Uterus (tissue), 4 donors: Measurements from ENCODE around the gene THOC6. TPM values are rescaled to one million over a fixed set of nuclear protein-coding genes. Genes with fewer than 3 reads are reported as not detected.

Experiments used
- DNase-seq, 2 donors: peaks; one replicate each; pipeline ENCODE4 v3.0.0-alpha.2; 2019 to 2020
- H3K27ac ChIP-seq, 2 donors: fragments of 200-600 bp; sonication (generic); 1 replicate in 1 of 2; 2 replicates in 1 of 2; pipeline ENCODE4 v1.5.1; 2016 to 2018
- H3K27me3 ChIP-seq, 2 donors: fragments of 200-600 bp; sonication (generic); one replicate each; pipeline ENCODE4 v1.5.1; 2018 to 2019; ENCODE audit warnings: control low read depth in 1 of 2
- H3K36me3 ChIP-seq, 2 donors: fragments of 200-600 bp; sonication (generic); one replicate each; pipeline ENCODE4 v1.5.1; 2019; ENCODE audit warnings: control low read depth in 1 of 2
- H3K4me1 ChIP-seq, 2 donors: fragments of 200-600 bp; sonication (generic); one replicate each; pipeline ENCODE4 v1.5.1; 2018 to 2019; ENCODE audit warnings: control low read depth in 1 of 2
- H3K4me3 ChIP-seq, 2 donors: fragments of 200-600 bp; sonication (generic); 1 replicate in 1 of 2; 2 replicates in 1 of 2; pipeline ENCODE4 v1.5.1; 2018 to 2019; ENCODE audit warnings: mild to moderate bottlenecking in 1 of 2
- H3K9me3 ChIP-seq, 2 donors: fragments of 200-600 bp; sonication (generic); one replicate each; pipeline ENCODE4 v1.5.1; 2019; ENCODE audit warnings: control low read depth in 1 of 2
- CTCF ChIP-seq, 4 experiments: fragments of 200-600 bp in 2 of 4; fragments of 450-650 bp in 2 of 4; sonication (generic) in 2 of 4; IDR thresholded peaks; one replicate each; pipeline ENCODE4 v1.5.1; 2016 to 2019; ENCODE audit warnings: antibody characterized with exemption in 4 of 4, mild to moderate bottlenecking in 2 of 4, moderate library complexity in 1 of 4
- POLR2A ChIP-seq, 2 donors: fragments of 450-650 bp; IDR thresholded peaks; one replicate each; pipeline ENCODE4 v1.6.1; 2016; ENCODE audit warnings: antibody characterized with exemption in 2 of 2, mild to moderate bottlenecking in 1 of 2, moderate library complexity in 1 of 2
- intact Hi-C: fragments of 100-400 bp; cut with DNase I; formaldehyde crosslinking; loops from one replicate; pipeline ENCODE4 v1.15.1; 2023; ENCODE audit warnings: low total_unique reads
- total RNA-seq, 4 donors: library from RNA; depleted of rRNA in 3 of 4; stranded (reverse); fragments of >200 nt in 3 of 4; gene quantifications; one replicate each; pipeline versions ENCODE4 v1.1.0 to v1.2.4, GENCODE V29; 2014 to 2023
- donor health status: DM: yes; HTN: yes; CAD: no.

THOC6 gene
- total RNA-seq, 4 donors from 2014 or later, result 3.8 to 29.0 (median 22.3) TPM

- Histone ChIP-seq H3K4me1 (no peaks in the 10 kb centered on the region), H3K27me3 (peaks cover 18 to 34% of the 10 kb centered on the region in 2 donors), H3K9me3 (no peaks in the 10 kb centered on the region), H3K4me3 (no peak overlapping the region), H3K27ac (no peak overlapping the region), H3K36me3 (no peaks in the 10 kb centered on the region)
- TF ChIP-seq CTCF (IDR thresholded peaks at IDR 0.05) (no peak), POLR2A (IDR thresholded peaks at IDR 0.05) (no peak)
- intact Hi-C loops, result no loop called here
- DNase-seq, result no peak
These were observed 12.3 kb downstream of the THOC6 start for GRCh38 chr16:3035972-3036725.

GRCh38 chr16:3036726-3037315 lies 13.0 kb downstream of the THOC6 start, which contains the start of gene BICDL2:
TSS of gene BICDL2 (minus strand) at chr16:3036944. CDS start at chr16:3035496, 1,448 bp downstream.
- DNase-seq, result no peak
- intact Hi-C loops, result no loop called here
- Histone ChIP-seq H3K9me3 (no peaks in the 10 kb centered on the region), H3K4me1 (no peaks in the 10 kb centered on the region), H3K4me3 (no peak within 1 kb of the TSS), H3K27ac (no peak within 1 kb of the TSS), H3K27me3 (peaks cover 18 to 32% of the 10 kb centered on the region in 2 donors), H3K36me3 (no peaks in the 10 kb centered on the region)
- no peak for TF ChIP-seq CTCF (IDR thresholded peaks at IDR 0.05)
- no peak for TF ChIP-seq POLR2A (IDR thresholded peaks at IDR 0.05)

- H3K27me3 ChIP-seq, result peaks cover 18 to 36% of the 10 kb centered on the region in 2 donors
- TF ChIP-seq POLR2A (IDR thresholded peaks at IDR 0.05), result no peak
- no peak for TF ChIP-seq CTCF (IDR thresholded peaks at IDR 0.05)
These were observed 14.4 kb downstream of the THOC6 start for GRCh38 chr16:3038256-3038655.

GRCh38 chr16:3038896-3039295 lies 15.1 kb downstream of the THOC6 start:
- peaks cover 18 to 42% of the 10 kb centered on the region in 2 donors for H3K27me3 ChIP-seq
- no peak for DNase-seq
- intact Hi-C loops, result no loop called here
- H3K4me1 ChIP-seq, result no peaks in the 10 kb centered on the region
- no peak overlapping the region for H3K4me3 ChIP-seq
- no peak overlapping the region for H3K27ac ChIP-seq
- no peak for TF ChIP-seq CTCF (IDR thresholded peaks at IDR 0.05)
- no peak for TF ChIP-seq POLR2A (IDR thresholded peaks at IDR 0.05)
- no peaks in the 10 kb centered on the region for H3K9me3 ChIP-seq
- H3K36me3 ChIP-seq, result no peaks in the 10 kb centered on the region

More at GRCh38 chr16:3038256-3038655, 14.4 kb downstream of the THOC6 start:
- intact Hi-C loops, result no loop called here
- Histone ChIP-seq H3K4me3 (no peak overlapping the region), H3K4me1 (no peaks in the 10 kb centered on the region), H3K27ac (no peak overlapping the region), H3K36me3 (no peaks in the 10 kb centered on the region), H3K9me3 (no peaks in the 10 kb centered on the region)
- DNase-seq, result no peak

- Histone ChIP-seq H3K36me3 (no peaks in the 10 kb centered on the region), H3K27me3 (peaks cover 29 to 46% of the 10 kb centered on the region in 2 donors), H3K9me3 (no peaks in the 10 kb centered on the region), H3K4me3 (no peak overlapping the region), H3K27ac (no peak overlapping the region), H3K4me1 (peaks cover 0 to 16% of the 10 kb centered on the region in 2 donors)
- DNase-seq, result no peak
- intact Hi-C loops, result no loop called here
- TF ChIP-seq POLR2A (IDR thresholded peaks at IDR 0.05), result no peak
These were observed 18.5 kb downstream of the THOC6 start for GRCh38 chr16:3042376-3042775.
